ENCODE measurements around the gene CRELD1.
"Not testable (repeated sequence)": the region's sequence is repeated elsewhere in the genome, so short reads cannot be mapped to it uniquely, and the experiment has no call there.

Gene CRELD1

GRCh38 chr3:9934993-9935392 is 1.4 kb downstream of the CRELD1 start:
- no peak for DNase-seq (ENCODE audit: low read depth in 2 of 2)

GRCh38 chr3:9935966-9936510 is 2.4 kb downstream of the CRELD1 start:
- no peak for DNase-seq (ENCODE audit: low read depth in 2 of 2)

GRCh38 chr3:9937486-9938238 is 4.0 kb downstream of the CRELD1 start:
- no peak for DNase-seq (ENCODE audit: low read depth in 2 of 2)

GRCh38 chr3:9938966-9939365 is 5.3 kb downstream of the CRELD1 start:
- DNase-seq (ENCODE audit: low read depth in 2 of 2): no peak

GRCh38 chr3:9939906-9940305 is 6.3 kb downstream of the CRELD1 start:
- not testable (repeated sequence) for DNase-seq (ENCODE audit: low read depth in 2 of 2)

- no peak for DNase-seq (ENCODE audit: low read depth in 2 of 2)
Measured at GRCh38 chr3:9940746-9941145, 7.1 kb downstream of the CRELD1 start.

GRCh38 chr3:9942164-9942563 is 8.5 kb downstream of the CRELD1 start:
- no peak for DNase-seq (ENCODE audit: low read depth in 2 of 2)

GRCh38 chr3:9942934-9943690 is 9.5 kb downstream of the CRELD1 start:
- no peak for DNase-seq (ENCODE audit: low read depth in 2 of 2)

- DNase-seq (ENCODE audit: low read depth in 2 of 2): no peak
Measured at GRCh38 chr3:9944271-9944670, 10.6 kb downstream of the CRELD1 start.

GRCh38 chr3:9945358-9945757 is 11.7 kb downstream of the CRELD1 start:
- DNase-seq (ENCODE audit: low read depth in 2 of 2): no peak

- DNase-seq (ENCODE audit: low read depth in 2 of 2): peak; percentile 72 to 83
Measured at GRCh38 chr3:9946112-9947024, 12.7 kb downstream of the CRELD1 start.

GRCh38 chr3:9947025-9947995 is 13.7 kb downstream of the CRELD1 start:
- DNase-seq (ENCODE audit: low read depth in 2 of 2): no peak

- DNase-seq (ENCODE audit: low read depth in 2 of 2): no peak
Measured at GRCh38 chr3:9948586-9948985, 15.0 kb downstream of the CRELD1 start.

GRCh38 chr3:9949115-9949514 is 15.5 kb downstream of the CRELD1 start:
- no peak for DNase-seq (ENCODE audit: low read depth in 2 of 2)

- no peak for DNase-seq (ENCODE audit: low read depth in 2 of 2)
Measured at GRCh38 chr3:9949626-9950025, 16.0 kb downstream of the CRELD1 start.

- DNase-seq (ENCODE audit: low read depth in 2 of 2): no peak
Measured at GRCh38 chr3:9951126-9951525, 17.5 kb downstream of the CRELD1 start.

GRCh38 chr3:9951598-9951961 is 17.9 kb downstream of the CRELD1 start:
- DNase-seq (ENCODE audit: low read depth in 2 of 2): no peak

- peak in 1 of 2 donors; percentile 56 for DNase-seq (ENCODE audit: low read depth in 2 of 2)
Measured at GRCh38 chr3:9951962-9952805, 18.6 kb downstream of the CRELD1 start, which contains the start of gene PRRT3. Gene PRRT3 (minus strand): TSS chr3:9952408. CDS start chr3:9950115, 2,293 bp downstream.

- no peak for DNase-seq (ENCODE audit: low read depth in 2 of 2)
Measured at GRCh38 chr3:9955067-9955502, 21.5 kb downstream of the CRELD1 start.
